NCI-H146 treated with DMSO at 0.1 percent for 48 hours (cell line): ENCODE data around the gene MYLK.

Source experiments
- DNase-seq: peaks from one replicate; lab custom pipeline; 2025; ENCODE audit not compliant: unreplicated experiment; lab: John Stamatoyannopoulos, UW

Gene MYLK

DNA sequence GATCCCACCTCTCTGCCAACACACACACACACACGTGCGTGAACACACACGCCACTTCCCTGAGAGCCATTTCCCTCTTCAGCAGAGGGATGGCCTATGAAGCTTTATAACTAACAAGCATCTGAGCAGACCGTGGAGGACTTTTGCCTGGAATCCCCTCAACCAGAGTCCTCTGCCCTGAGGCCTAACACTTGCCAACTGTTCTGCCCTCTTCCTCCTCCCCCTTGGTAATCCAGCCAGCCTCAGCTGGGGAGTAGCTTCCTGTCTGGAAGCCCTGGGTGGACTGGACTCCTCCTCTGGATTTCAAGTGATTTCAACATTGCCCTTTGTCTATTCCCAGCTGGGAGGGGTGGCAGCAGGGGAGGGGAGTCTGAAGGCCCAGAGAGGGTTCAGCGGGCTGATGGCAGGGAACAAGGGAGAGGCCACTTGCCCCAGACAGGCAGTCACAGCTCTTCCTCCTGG is 230.9 kb downstream of the MYLK start:
- no peak for DNase-seq

DNA sequence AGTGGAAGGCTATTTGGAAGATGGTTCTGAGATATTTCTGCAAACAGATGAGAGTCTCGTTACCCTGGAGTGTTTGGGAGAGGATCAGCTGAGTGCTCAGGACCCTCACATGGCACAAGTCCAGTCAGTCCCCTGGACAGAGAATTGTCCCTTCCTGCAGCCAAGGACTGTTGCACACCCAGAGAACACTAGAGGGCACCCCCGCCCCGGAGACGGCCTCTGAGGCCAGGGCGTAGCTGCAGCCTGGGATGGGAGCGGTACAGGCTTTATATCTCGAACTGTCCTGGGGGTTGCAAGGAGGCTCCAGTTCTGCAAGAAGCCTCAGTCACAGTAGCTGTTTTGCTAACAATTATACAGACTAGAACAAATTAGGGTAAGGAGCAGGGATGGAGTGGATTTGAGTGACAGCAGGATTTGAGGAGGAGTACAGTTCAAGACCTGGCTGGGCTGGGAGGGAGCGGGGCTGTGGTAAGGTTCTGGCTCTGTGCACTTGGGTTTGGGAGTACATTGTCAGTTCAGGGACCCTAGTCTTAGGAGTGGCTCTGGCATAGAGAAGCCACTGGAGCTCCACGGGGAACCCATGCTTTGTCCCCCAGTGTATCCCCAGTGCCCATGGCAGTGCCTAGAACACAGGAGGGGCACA is 231.7 kb downstream of the MYLK start:
- peak; percentile 65 for DNase-seq

GRCh38 chr3:123651449-123652341 is 232.4 kb downstream of the MYLK start:
- DNase-seq: no peak

DNA sequence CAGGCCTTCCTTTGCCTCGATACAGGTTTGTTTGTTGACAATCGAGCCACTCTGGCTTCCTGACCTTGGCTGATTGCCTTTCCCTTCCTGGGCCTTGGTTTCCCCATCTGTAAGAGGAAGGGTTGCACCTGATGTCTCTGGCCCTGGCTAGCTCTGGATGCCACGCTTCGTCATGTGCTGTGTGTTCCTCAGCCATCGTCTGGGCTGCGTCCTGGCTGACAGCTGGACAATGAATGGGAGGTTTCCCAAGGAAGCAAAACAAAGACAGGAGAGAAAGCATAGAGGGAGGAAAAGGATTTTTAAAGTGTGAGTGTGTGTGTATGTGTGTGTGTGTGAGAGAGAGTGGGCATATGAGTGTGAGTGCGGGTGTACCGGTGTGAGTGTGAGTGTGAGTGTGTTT is 234.0 kb downstream of the MYLK start:
- no peak for DNase-seq

- DNase-seq: no peak
Measured at GRCh38 chr3:123648696-123649405, 235.3 kb downstream of the MYLK start.

- no peak for DNase-seq
Measured at GRCh38 chr3:123644358-123644757, 239.8 kb downstream of the MYLK start.

GRCh38 chr3:123642957-123643330 is 241.2 kb downstream of the MYLK start:
- no peak for DNase-seq

DNA sequence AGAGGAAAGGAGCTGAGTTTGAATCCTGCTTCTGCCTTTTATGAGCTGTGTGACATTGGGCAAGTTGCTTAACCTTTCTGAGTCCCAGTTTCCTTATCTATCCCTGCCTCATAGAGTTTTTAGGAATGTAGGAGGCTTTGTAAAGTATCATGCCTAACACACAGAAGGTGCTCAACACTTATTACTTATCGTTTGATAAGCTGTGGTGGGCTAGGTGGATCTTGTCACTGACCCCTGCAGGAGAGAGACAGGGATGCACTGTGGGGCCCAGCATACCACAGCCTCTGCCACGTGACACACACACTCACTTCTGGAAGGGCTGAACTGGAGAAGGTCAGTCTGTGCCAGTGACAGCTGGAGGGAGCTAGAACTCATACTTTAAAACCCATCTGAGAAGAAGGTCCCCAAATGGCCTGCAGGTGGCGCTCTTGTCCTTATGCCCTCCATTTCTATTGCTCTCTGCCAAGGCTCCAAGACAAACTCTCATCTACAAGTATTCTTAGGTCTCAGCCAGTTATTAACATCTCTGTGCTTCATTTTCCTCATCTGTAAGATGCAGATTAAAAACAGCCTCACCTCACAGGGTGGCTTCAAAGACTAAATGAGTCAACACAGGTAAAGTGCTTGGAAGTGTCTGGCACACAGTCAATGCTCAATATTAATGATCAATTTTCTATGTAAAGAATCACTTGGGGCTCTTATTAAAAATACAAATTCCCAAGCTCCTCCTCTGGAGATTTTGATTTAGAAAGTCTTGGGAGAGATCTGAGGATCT is 241.8 kb downstream of the MYLK start:
- peak; percentile 75 for DNase-seq

DNA sequence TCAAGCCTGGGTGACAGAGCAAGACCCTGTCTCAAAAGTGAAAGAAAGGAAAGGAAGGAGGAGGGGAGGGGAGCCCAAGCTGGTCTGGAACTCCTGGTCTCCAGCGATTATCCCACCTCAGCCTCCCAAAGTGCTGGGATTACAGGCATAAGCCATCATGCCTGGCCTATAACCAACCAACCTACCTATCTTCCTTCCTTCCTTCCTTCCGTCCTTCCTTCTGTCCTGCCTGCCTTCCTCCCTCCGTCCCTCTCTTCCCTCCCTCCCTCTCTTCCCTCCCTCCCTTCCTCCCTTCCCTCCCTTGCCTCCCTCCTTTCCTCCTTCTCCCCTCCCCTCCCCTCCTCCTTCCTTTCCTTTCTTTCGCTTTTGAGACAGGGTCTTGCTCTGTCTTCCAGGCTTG is 242.6 kb downstream of the MYLK start:
- no peak for DNase-seq

DNA sequence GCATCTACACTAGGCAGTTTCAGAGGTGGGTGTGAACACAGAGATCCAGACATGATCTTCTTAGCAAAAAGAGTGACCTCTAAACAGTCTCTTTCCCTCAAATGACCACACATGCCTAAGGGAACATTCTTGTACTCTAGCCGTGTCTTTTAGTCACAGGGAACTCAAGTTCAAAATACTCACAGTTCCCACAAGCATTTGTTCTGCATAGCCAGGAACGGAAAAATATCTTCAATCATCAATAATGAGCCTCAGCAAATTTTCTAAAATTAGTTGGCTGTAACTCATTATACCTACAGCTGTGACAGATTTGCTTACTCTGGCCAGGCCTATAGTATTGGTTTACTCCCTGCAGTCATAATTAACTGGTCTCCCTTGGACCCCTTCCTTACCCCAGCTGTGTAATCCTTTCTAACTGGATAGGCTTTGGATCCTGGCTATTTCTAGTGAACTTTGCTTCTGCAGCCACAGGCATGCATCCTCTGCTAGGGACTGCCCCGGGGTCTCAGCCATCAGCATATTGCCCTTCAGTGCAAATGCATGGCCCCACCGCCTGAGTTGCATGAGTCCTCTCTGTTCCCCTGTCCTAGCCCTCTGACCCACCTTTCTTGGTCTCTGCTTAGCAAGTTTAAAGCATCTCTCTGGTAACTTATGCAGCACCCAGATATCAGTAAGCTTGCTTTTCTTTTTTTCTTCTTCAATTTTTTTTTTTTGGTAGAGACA is 243.2 kb downstream of the MYLK start:
- peak; percentile 93 for DNase-seq

- DNase-seq: no peak
Measured at GRCh38 chr3:123640311-123640710, 243.8 kb downstream of the MYLK start.

GRCh38 chr3:123638936-123639689 is 245.0 kb downstream of the MYLK start:
- DNase-seq: no peak

- DNase-seq: no peak
Measured at GRCh38 chr3:123637841-123638240, 246.3 kb downstream of the MYLK start.

DNA sequence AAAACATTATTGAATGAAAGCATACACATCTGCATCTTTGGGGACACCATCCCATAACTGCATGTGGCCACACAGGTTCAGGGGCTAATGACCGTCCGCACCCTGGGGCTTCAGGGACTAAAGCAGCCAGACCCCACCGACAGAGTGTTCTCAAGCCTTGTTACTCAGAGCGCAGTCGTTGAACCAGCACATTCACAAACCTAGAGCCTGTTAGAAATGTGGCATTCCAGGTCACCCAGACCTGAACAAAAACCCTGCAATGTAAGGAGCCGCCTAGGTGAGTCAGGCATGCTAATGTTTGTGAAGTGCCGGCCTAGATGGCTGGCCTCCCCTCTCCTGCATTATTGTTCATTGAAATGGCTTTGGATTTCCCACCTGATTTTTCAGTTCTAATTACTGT is 247.0 kb downstream of the MYLK start:
- no peak for DNase-seq

DNA sequence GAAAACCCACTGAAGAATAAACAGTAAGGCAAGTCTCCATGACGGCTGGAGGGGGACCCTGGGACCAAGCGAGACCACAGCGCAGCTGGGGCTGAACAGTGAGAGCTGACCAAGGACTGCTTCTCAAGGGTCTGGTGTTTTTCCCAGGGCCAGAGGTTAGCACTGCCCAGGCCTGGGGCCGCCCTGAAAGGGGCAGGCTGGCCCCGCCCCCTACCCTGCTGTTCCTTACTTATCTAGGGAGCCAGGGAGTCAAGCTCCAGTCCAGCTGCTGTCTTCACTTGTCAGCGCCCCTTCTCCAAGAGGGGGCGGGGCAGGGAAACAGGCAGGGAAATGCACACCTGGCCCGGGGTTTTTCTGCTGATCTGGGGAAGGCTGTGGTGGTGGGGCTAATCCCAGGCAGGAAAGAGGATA is 247.7 kb downstream of the MYLK start:
- peak; percentile 84 for DNase-seq

- no peak for DNase-seq
Measured at GRCh38 chr3:123635717-123636116, 248.4 kb downstream of the MYLK start.

- DNase-seq: peak; percentile 82
Measured at GRCh38 chr3:123635217-123635616, 248.9 kb downstream of the MYLK start.

DNA sequence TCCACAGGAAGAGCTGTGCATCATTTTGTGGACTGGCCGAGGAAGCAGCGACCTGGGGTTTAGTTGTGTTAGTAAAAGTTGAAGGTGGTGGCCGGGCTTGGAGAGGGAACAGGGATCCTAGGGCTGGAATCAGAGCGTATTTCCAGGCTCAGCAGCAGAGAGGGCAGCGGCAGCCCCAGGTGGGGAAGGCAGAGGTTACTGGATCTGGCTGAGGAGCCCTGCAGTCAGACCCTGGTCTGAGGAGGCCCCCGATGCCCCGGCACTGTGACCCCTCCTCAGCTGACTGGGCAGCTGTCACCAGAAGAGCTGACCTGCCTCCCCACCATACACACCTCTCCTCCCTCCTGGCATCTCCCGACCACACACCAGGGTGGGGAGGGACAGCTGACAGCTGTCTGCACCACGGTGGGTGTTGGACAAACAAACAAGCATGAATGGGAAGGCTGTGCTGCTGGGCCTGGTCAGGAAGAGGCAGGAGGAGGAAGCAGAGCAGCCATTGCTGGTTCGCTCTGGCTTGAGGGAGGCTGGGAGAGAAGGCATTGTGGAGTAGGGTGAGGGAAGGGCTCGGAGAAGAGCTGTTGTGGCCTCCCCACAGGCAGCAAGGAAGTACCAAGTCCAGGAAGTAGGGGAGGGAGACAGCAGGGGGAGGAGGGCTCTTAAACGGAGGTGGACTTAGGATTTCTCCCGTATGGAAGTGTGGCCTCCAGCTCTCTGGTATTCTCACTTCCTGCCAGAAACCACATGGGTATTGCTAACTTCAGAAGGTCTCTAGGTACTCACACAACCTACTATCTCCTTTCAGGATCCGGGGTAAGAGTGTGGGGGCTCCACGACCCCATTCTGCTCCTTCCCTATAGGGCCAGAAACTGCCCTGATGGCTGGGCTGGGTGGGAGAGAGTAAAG is 249.7 kb downstream of the MYLK start:
- DNase-seq: peak; percentile 93

DNA sequence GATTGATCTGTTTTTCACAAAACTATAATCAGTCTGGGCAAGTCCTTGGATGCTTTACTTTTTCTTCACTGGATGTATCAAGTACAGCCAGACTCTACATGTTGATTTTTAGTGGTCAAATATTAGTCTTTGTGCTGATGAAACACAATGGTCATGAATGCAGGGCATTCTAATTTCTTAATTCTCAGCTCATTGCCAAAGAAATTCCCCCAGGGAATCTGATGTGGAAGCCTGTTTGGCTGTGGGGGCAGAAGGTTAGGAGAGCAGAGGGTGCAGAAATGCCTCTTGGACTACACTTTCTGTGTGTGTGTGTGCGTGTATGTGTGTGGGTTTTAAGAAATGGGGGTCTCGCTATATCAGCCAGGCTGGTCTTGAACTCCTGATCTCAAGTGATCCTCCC is 250.6 kb downstream of the MYLK start:
- no peak for DNase-seq
